Endothelial cell (in vitro differentiated cells): ENCODE results near the gene FANCC. TPM values are rescaled to one million over a fixed set of nuclear protein-coding genes. Genes with fewer than 3 reads are reported as not detected.

Experiments used
- DNase-seq: peaks from one replicate; pipeline ENCODE4 v3.0.0; 2021; ENCODE audit warnings: low spot score
- H3K27ac Mint-ChIP-seq: one replicate; pipeline ENCODE4 v1.8.0; 2021; ENCODE audit warnings: mixed read lengths, inconsistent platforms; ENCODE audit not compliant: unreplicated experiment
- H3K27me3 Mint-ChIP-seq: one replicate; pipeline ENCODE4 v1.8.0; 2021; ENCODE audit warnings: mild to moderate bottlenecking, moderate library complexity, mixed read lengths, inconsistent platforms; ENCODE audit not compliant: unreplicated experiment
- H3K36me3 Mint-ChIP-seq: one replicate; pipeline ENCODE4 v1.8.0; 2021; ENCODE audit warnings: mild to moderate bottlenecking, low read depth, mixed read lengths, inconsistent platforms; ENCODE audit not compliant: unreplicated experiment
- H3K4me1 Mint-ChIP-seq: one replicate; pipeline ENCODE4 v1.8.0; 2021; ENCODE audit warnings: mild to moderate bottlenecking, mixed read lengths, inconsistent platforms; ENCODE audit not compliant: unreplicated experiment
- H3K4me3 Mint-ChIP-seq: one replicate; pipeline ENCODE4 v1.8.0; 2021; ENCODE audit warnings: mild to moderate bottlenecking, mixed read lengths, inconsistent platforms; ENCODE audit not compliant: unreplicated experiment
- H3K9me3 Mint-ChIP-seq: one replicate; pipeline ENCODE4 v1.8.0; 2021; ENCODE audit warnings: mixed read lengths, inconsistent platforms; ENCODE audit not compliant: unreplicated experiment
- total RNA-seq: library from RNA; stranded (reverse); fragmentation: NEBNext Ultra II Directional; extraction: Animal tissue kit (Norgen Biotek cat#: 25700); gene quantifications from one replicate; pipeline ENCODE4 v1.2.1, GENCODE V29; 2021; ENCODE audit not compliant: unreplicated experiment
- TF ChIP-seq, protein P1 (sequence below): fragments of 200-600 bp; sonication (generic); IDR thresholded peaks from one replicate; pipeline ENCODE4 v1.5.0; 2021; ENCODE audit warnings: antibody characterized with exemption; ENCODE audit not compliant: unreplicated experiment

FANCC gene
- total RNA-seq, 1 donor from 2014 or later, result 16.7 TPM

DNA sequence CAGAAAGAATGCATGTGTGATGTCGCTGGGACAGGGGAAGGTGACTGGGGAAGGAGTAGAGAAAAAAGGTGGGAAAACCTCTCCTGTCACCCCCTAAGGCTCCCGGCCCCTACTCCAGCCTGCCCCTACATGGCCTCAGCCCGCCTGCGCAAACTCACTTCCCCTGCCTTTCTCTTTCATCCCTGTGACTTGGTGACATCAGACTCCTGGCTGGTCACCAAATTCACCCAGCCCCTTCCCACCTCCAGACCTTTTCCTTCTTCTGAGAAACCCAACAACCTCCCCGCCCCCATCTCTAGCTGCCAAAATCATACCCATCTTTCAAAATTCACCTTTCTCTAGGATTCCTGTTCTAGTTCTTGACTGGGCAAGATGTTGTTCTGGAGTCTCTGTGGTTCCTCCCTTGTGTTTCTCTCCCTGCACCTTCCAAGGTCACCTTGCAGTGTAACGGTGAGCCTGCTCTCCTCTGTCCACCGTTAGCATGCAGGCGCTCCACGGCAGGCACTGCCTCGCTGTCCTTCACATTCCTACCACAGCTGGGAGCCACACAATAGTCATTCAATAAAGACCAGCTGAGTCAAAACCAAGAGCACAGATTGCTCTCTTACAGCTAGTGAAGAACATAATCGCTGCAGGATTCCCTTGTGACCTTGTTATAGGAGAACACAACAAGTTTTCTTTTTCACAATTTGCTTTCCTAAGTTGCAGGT is 134.5 kb downstream of the FANCC start:
- TF ChIP-seq, protein P1, sequence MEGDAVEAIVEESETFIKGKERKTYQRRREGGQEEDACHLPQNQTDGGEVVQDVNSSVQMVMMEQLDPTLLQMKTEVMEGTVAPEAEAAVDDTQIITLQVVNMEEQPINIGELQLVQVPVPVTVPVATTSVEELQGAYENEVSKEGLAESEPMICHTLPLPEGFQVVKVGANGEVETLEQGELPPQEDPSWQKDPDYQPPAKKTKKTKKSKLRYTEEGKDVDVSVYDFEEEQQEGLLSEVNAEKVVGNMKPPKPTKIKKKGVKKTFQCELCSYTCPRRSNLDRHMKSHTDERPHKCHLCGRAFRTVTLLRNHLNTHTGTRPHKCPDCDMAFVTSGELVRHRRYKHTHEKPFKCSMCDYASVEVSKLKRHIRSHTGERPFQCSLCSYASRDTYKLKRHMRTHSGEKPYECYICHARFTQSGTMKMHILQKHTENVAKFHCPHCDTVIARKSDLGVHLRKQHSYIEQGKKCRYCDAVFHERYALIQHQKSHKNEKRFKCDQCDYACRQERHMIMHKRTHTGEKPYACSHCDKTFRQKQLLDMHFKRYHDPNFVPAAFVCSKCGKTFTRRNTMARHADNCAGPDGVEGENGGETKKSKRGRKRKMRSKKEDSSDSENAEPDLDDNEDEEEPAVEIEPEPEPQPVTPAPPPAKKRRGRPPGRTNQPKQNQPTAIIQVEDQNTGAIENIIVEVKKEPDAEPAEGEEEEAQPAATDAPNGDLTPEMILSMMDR, result peak; percentile 27
- H3K27me3 Mint-ChIP-seq, result no peaks in the 10 kb centered on the region
- no peak overlapping the region for H3K27ac Mint-ChIP-seq
- H3K9me3 Mint-ChIP-seq, result no peaks in the 10 kb centered on the region
- peak; percentile 33 for DNase-seq
- H3K4me1 Mint-ChIP-seq, result peaks cover 15% of the 10 kb centered on the region
- peaks cover 3% of the 10 kb centered on the region for H3K36me3 Mint-ChIP-seq
- no peak overlapping the region for H3K4me3 Mint-ChIP-seq

DNA sequence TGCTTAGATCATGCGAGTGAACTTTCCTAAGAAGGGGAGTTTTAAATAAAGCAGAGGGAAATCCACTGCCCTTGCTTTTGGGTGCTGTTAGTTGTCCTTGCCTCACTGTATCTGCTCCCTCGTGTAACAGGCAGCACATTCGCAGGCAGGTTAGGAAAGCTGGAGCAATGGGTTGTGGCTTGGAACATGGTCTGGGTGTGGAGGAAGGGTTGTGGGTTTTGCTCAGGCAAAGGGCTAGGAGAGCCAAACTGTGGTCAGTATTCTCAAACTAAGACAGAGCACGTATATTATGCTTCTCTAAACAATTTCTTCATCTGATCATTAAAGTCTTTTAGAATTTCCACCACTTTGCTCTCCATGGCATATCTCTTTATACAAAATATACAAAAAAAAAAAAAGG is 135.7 kb downstream of the FANCC start:
- no peaks in the 10 kb centered on the region for H3K9me3 Mint-ChIP-seq
- peaks cover 11% of the 10 kb centered on the region for H3K4me1 Mint-ChIP-seq
- peak overlapping the region; percentile 66 for H3K27ac Mint-ChIP-seq
- H3K36me3 Mint-ChIP-seq, result peaks cover 3% of the 10 kb centered on the region
- no peak for DNase-seq
- no peaks in the 10 kb centered on the region for H3K27me3 Mint-ChIP-seq
- TF ChIP-seq, protein P1, result no peak
- no peak overlapping the region for H3K4me3 Mint-ChIP-seq

DNA sequence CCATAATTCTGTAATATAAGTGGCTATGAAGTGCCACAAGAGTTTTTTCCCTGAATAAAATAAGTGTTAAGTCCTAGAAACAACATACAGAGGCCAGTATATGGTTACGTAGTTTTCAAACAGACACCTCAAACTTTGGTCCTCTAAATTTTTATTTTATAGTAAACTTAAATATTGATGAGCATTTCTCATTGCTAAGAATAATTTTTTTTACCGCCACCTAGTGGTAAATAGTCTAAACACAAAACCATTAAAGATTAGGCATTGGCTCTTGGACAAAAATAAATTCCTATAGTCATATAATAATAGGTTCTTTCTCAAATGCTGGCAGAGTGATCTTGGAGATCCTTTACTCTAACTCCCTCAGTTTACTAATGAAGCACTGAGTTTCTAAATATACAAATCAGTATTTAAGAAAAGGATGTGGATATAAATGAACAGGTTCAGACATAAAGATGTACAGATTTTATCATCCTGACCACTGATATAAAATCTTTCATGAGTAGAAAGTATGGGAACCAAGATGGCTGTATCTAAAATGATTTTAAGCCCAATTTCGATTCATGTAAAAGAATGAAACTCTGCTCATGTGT is 136.2 kb downstream of the FANCC start:
- Mint-ChIP-seq H3K4me1 (peaks cover 11% of the 10 kb centered on the region), H3K9me3 (no peaks in the 10 kb centered on the region), H3K27me3 (no peaks in the 10 kb centered on the region), H3K27ac (no peak overlapping the region), H3K4me3 (no peak overlapping the region), H3K36me3 (peaks cover 2% of the 10 kb centered on the region)
- TF ChIP-seq, protein P1, result peak; percentile 84
- DNase-seq, result no peak

DNA sequence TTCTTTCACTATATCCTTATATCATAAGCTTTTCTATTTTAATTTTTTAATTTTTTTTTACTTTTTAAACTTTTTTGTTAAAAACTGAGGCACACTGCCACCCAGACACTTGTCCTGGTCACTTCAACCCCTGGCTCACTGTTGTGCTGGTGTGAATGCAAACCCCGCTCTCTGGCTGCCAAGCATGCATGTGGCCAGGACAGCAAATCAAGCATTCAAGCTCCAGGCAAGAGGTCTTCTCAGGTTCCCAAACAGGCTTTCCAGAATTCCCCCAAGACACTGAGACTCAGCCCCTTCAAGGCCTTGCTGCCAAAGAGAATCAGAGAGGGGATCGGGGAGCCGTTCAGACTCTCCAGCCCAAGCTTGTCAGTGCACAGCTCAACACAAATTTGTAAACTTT is 139.9 kb downstream of the FANCC start:
- H3K4me1 Mint-ChIP-seq, result no peaks in the 10 kb centered on the region
- H3K36me3 Mint-ChIP-seq, result no peaks in the 10 kb centered on the region
- TF ChIP-seq, protein P1, result no peak
- DNase-seq, result no peak
- H3K27ac Mint-ChIP-seq, result no peak overlapping the region
- no peak overlapping the region for H3K4me3 Mint-ChIP-seq
- no peaks in the 10 kb centered on the region for H3K9me3 Mint-ChIP-seq
- peaks cover 3% of the 10 kb centered on the region for H3K27me3 Mint-ChIP-seq

DNA sequence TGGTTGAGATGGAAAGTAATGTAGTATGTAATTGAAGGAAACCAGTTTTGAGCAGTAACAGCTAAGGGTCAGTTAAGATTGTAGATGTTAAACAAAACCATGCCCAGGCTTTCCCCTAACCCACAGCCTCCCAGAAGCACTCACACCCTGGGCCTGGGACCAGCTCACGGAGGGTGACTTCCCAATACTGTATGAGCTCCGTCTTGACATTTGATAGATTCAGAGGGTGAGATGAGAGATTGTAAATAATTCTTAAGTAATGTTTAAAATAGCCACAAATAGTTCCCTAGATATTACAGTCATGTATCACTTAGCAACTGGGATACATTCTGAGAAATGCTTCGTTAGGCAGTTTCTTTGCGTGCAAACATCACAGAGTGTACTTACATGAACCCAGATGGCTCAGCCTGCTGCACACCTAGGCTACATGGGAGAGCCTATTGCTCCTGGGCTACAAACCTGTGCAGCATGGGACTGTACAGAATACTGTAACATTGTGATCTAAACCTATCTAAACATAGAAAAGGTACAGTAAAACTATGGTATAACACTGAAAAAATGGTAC is 140.7 kb downstream of the FANCC start:
- TF ChIP-seq, protein P1, result no peak
- no peaks in the 10 kb centered on the region for H3K36me3 Mint-ChIP-seq
- no peak overlapping the region for H3K27ac Mint-ChIP-seq
- H3K9me3 Mint-ChIP-seq, result no peaks in the 10 kb centered on the region
- H3K4me1 Mint-ChIP-seq, result peaks cover under 1% of the 10 kb centered on the region
- DNase-seq, result no peak
- H3K27me3 Mint-ChIP-seq, result peaks cover 3% of the 10 kb centered on the region
- no peak overlapping the region for H3K4me3 Mint-ChIP-seq
